ENCODE measurements around the gene RTN4RL2.

The RTN4RL2 gene

GRCh38 chr11:57456960-57457642 lies 3.2 kb upstream of the RTN4RL2 start:
- peak; percentile 63 to 70 (median 64) for DNase-seq
- Histone ChIP-seq H3K9me3 (ENCODE audit: control extremely low read depth in 1 of 5, control insufficient read depth in 4 of 5, insufficient read depth in 2 of 5, low read depth in 1 of 5, low read length in 4 of 5) (no peaks in the 10 kb centered on the region), H3K36me3 (ENCODE audit: control insufficient read depth in 4 of 4, insufficient read depth in 4 of 4, low read length in 3 of 4) (no peaks in the 10 kb centered on the region), H3K27ac (ENCODE audit: insufficient read depth in 1 of 2, low read depth in 1 of 2, low read length in 2 of 2, poor library complexity in 1 of 2, severe bottlenecking in 2 of 2) (no peak overlapping the region), H3K4me3 (ENCODE audit: control insufficient read depth in 1 of 7, extremely low read depth in 1 of 7, insufficient read depth in 4 of 7, low read depth in 2 of 7, low read length in 6 of 7) (peak overlapping the region in 2 of 7 experiments; percentile 12 to 43), H3K4me1 (ENCODE audit: control extremely low read depth in 1 of 4, control insufficient read depth in 4 of 4, insufficient read depth in 4 of 4, low read length in 3 of 4) (peaks cover 0 to 41% (median 36%) of the 10 kb centered on the region in 4 experiments), H3K27me3 (replicated peaks in 2 of 5; ENCODE audit: control insufficient read depth in 4 of 5, insufficient read depth in 5 of 5, low read length in 4 of 5) (peaks cover 3 to 46% (median 18%) of the 10 kb centered on the region in 5 experiments)
- WGBS (ENCODE audit: insufficient coverage) = 18% methylated on average over 17 of the region's 19 CpGs
- CTCF ChIA-PET = interaction anchor here (1.0 to 12.0 kb wide), 36 partner anchors 8 to 187 kb away, joined by 3 to 211 read pairs (median 8); partner anchors contain the start of genes SLC43A1, SLC43A3 and TIMM10
- POLR2A ChIA-PET = interaction anchor here (0.6 to 1.6 kb wide), 4 partner anchors 9 to 310 kb away, joined by 3 to 6 read pairs (median 4); no protein-coding TSS in a partner anchor

DNA sequence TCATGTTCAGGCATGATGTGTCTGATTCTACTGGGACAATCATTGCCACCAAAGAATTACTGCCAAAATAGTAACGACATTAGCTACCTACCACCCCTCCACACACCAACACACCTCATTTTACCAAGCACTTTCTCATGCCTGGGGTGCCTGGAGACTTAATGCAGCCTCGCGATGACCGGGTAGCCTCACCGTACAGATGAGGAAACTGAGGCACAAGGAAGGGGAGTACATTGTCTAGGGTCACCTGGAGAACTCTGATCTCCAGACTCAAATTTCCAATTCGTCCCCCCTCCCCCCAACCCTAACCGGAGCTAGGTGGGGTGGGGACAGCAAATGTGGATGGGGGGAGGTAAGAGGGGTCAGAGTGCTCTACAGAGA lies 2.7 kb upstream of the RTN4RL2 start:
- DNase-seq = no peak
- ChIA-PET CTCF (interaction anchor here (1.0 to 12.0 kb wide), 33 partner anchors 8 to 187 kb away, joined by 3 to 211 read pairs (median 9); partner anchors contain the start of genes SLC43A1, SLC43A3 and TIMM10), POLR2A (interaction anchor here (0.6 to 1.6 kb wide), 5 partner anchors 8 to 112 kb away, joined by 3 to 4 read pairs (median 4); no protein-coding TSS in a partner anchor)
- peaks cover 3 to 50% (median 18%) of the 10 kb centered on the region in 5 experiments for H3K27me3 ChIP-seq (replicated peaks in 2 of 5; ENCODE audit: control insufficient read depth in 4 of 5, insufficient read depth in 5 of 5, low read length in 4 of 5)
- no peak overlapping the region for H3K27ac ChIP-seq (ENCODE audit: insufficient read depth in 1 of 2, low read depth in 1 of 2, low read length in 2 of 2, poor library complexity in 1 of 2, severe bottlenecking in 2 of 2)
- H3K36me3 ChIP-seq (ENCODE audit: control insufficient read depth in 4 of 4, insufficient read depth in 4 of 4, low read length in 3 of 4) = no peaks in the 10 kb centered on the region
- H3K4me1 ChIP-seq (ENCODE audit: control extremely low read depth in 1 of 4, control insufficient read depth in 4 of 4, insufficient read depth in 4 of 4, low read length in 3 of 4) = peaks cover 0 to 41% (median 36%) of the 10 kb centered on the region in 4 experiments
- no peaks in the 10 kb centered on the region for H3K9me3 ChIP-seq (ENCODE audit: control extremely low read depth in 1 of 5, control insufficient read depth in 4 of 5, insufficient read depth in 2 of 5, low read depth in 1 of 5, low read length in 4 of 5)
- peak overlapping the region in 3 of 7 experiments; percentile 12 to 67 (median 43) for H3K4me3 ChIP-seq (ENCODE audit: control insufficient read depth in 1 of 7, extremely low read depth in 1 of 7, insufficient read depth in 4 of 7, low read depth in 2 of 7, low read length in 6 of 7)
- 0% methylated on average over 5 of the region's 7 CpGs for WGBS (ENCODE audit: insufficient coverage)

- H3K27me3 ChIP-seq (replicated peaks in 2 of 5; ENCODE audit: control insufficient read depth in 4 of 5, insufficient read depth in 5 of 5, low read length in 4 of 5) = peaks cover 3 to 50% (median 18%) of the 10 kb centered on the region in 5 experiments
- WGBS (ENCODE audit: insufficient coverage) = 0% methylated on average over 8 of the region's 16 CpGs
Observed at GRCh38 chr11:57458060-57458409, 2.3 kb upstream of the RTN4RL2 start.

GRCh38 chr11:57458410-57459163 lies 1.7 kb upstream of the RTN4RL2 start:
- H3K4me1 ChIP-seq (ENCODE audit: control extremely low read depth in 1 of 4, control insufficient read depth in 4 of 4, insufficient read depth in 4 of 4, low read length in 3 of 4) = peaks cover 0 to 41% (median 36%) of the 10 kb centered on the region in 4 experiments
- POLR2A ChIA-PET = interaction anchor here (1.2 to 1.3 kb wide), 2 partner anchors 14 to 113 kb away, joined by 4 read pairs; no protein-coding TSS in a partner anchor
- H3K9me3 ChIP-seq (ENCODE audit: control extremely low read depth in 1 of 5, control insufficient read depth in 4 of 5, insufficient read depth in 2 of 5, low read depth in 1 of 5, low read length in 4 of 5) = no peaks in the 10 kb centered on the region
- peak overlapping the region; percentile 16 to 74 (median 59) for H3K4me3 ChIP-seq (ENCODE audit: control insufficient read depth in 1 of 7, extremely low read depth in 1 of 7, insufficient read depth in 4 of 7, low read depth in 2 of 7, low read length in 6 of 7)
- no peak overlapping the region for H3K27ac ChIP-seq (ENCODE audit: insufficient read depth in 1 of 2, low read depth in 1 of 2, low read length in 2 of 2, poor library complexity in 1 of 2, severe bottlenecking in 2 of 2)
- WGBS (ENCODE audit: insufficient coverage) = 0% methylated on average over 27 of the region's 44 CpGs
- peak in 2 of 3 donors; percentile 56 to 66 for DNase-seq
- CTCF ChIA-PET = interaction anchor here (1.1 to 12.0 kb wide), 27 partner anchors 9 to 183 kb away, joined by 3 to 211 read pairs (median 10); partner anchors contain the start of genes SLC43A1, SLC43A3 and TIMM10
- H3K27me3 ChIP-seq (replicated peaks in 2 of 5; ENCODE audit: control insufficient read depth in 4 of 5, insufficient read depth in 5 of 5, low read length in 4 of 5) = peaks cover 3 to 50% (median 18%) of the 10 kb centered on the region in 5 experiments
- no peaks in the 10 kb centered on the region for H3K36me3 ChIP-seq (ENCODE audit: control insufficient read depth in 4 of 4, insufficient read depth in 4 of 4, low read length in 3 of 4)

More at GRCh38 chr11:57458060-57458409, 2.3 kb upstream of the RTN4RL2 start:
- peaks cover 0 to 41% (median 36%) of the 10 kb centered on the region in 4 experiments for H3K4me1 ChIP-seq (ENCODE audit: control extremely low read depth in 1 of 4, control insufficient read depth in 4 of 4, insufficient read depth in 4 of 4, low read length in 3 of 4)
- peak overlapping the region in 3 of 7 experiments; percentile 65 to 74 (median 67) for H3K4me3 ChIP-seq (ENCODE audit: control insufficient read depth in 1 of 7, extremely low read depth in 1 of 7, insufficient read depth in 4 of 7, low read depth in 2 of 7, low read length in 6 of 7)
- no peaks in the 10 kb centered on the region for H3K36me3 ChIP-seq (ENCODE audit: control insufficient read depth in 4 of 4, insufficient read depth in 4 of 4, low read length in 3 of 4)
- ChIA-PET CTCF (interaction anchor here (1.1 to 12.0 kb wide), 31 partner anchors 9 to 183 kb away, joined by 3 to 211 read pairs (median 10); partner anchors contain the start of genes SLC43A1, SLC43A3 and TIMM10), POLR2A (interaction anchor here (1.0 to 1.6 kb wide), 4 partner anchors 15 to 112 kb away, joined by 3 to 4 read pairs (median 4); no protein-coding TSS in a partner anchor)
- no peak overlapping the region for H3K27ac ChIP-seq (ENCODE audit: insufficient read depth in 1 of 2, low read depth in 1 of 2, low read length in 2 of 2, poor library complexity in 1 of 2, severe bottlenecking in 2 of 2)
- DNase-seq = peak in 2 of 3 donors; percentile 51 to 53
- no peaks in the 10 kb centered on the region for H3K9me3 ChIP-seq (ENCODE audit: control extremely low read depth in 1 of 5, control insufficient read depth in 4 of 5, insufficient read depth in 2 of 5, low read depth in 1 of 5, low read length in 4 of 5)

GRCh38 chr11:57459164-57460021 lies 935 bp upstream of the RTN4RL2 start:
- DNase-seq = peak in 2 of 3 donors; percentile 37 to 49
- WGBS (ENCODE audit: insufficient coverage) = 0% methylated on average over 59 of the region's 62 CpGs
- Histone ChIP-seq H3K4me3 (ENCODE audit: control insufficient read depth in 1 of 7, extremely low read depth in 1 of 7, insufficient read depth in 4 of 7, low read depth in 2 of 7, low read length in 6 of 7) (peak overlapping the region; percentile 16 to 74 (median 59)), H3K27ac (ENCODE audit: insufficient read depth in 1 of 2, low read depth in 1 of 2, low read length in 2 of 2, poor library complexity in 1 of 2, severe bottlenecking in 2 of 2) (no peak overlapping the region), H3K36me3 (ENCODE audit: control insufficient read depth in 4 of 4, insufficient read depth in 4 of 4, low read length in 3 of 4) (no peaks in the 10 kb centered on the region), H3K4me1 (ENCODE audit: control extremely low read depth in 1 of 4, control insufficient read depth in 4 of 4, insufficient read depth in 4 of 4, low read length in 3 of 4) (peaks cover 0 to 41% (median 36%) of the 10 kb centered on the region in 4 experiments), H3K27me3 (replicated peaks in 2 of 5; ENCODE audit: control insufficient read depth in 4 of 5, insufficient read depth in 5 of 5, low read length in 4 of 5) (peaks cover 3 to 50% (median 18%) of the 10 kb centered on the region in 5 experiments), H3K9me3 (ENCODE audit: control extremely low read depth in 1 of 5, control insufficient read depth in 4 of 5, insufficient read depth in 2 of 5, low read depth in 1 of 5, low read length in 4 of 5) (no peaks in the 10 kb centered on the region)
- POLR2A ChIA-PET = interaction anchor here (1.3 kb wide), 1 partner anchor 114 kb away, joined by 4 read pairs; no protein-coding TSS in a partner anchor
- CTCF ChIA-PET = interaction anchor here (0.7 to 12.0 kb wide), 26 partner anchors 8 to 182 kb away, joined by 3 to 211 read pairs (median 6); partner anchors contain the start of genes SLC43A1, SLC43A3 and TIMM10

Data from common myeloid progenitor, CD34-positive (primary cell).